ENCODE measurements around the gene CHMP1B. TPM values are rescaled to one million over a fixed set of nuclear protein-coding genes. Genes with fewer than 3 reads are reported as not detected.
"Not testable (repeated sequence)": the region's sequence is repeated elsewhere in the genome, so short reads cannot be mapped to it uniquely, and the experiment has no call there.

CHMP1B gene
- total RNA-seq, 4 donors from 2014 or later = 42.0 to 58.6 (median 49.7) TPM

DNA sequence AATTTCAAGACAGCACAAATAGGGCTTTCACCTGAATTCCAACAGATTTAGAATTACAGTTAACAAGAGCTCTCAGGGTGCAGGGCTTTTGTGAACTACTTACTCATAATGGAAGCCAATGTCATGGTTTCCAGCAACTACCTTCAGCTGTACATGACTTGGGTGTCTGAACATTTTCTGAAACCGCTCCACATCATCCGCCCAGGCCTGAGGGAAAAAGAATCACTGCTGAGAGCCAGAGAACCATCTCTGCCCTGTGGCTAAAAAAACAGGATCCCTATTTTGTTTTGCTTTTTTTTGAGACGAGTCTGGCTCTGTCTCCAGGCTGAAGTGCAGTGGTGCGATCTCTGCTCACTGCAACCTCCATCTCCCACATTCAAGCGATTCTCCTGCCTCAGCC lies 38.1 kb downstream of the CHMP1B start:
- no peak overlapping the region for H3K27ac ChIP-seq (replicated peaks in 1 of 4)
- H3K36me3 ChIP-seq = peaks cover 45 to 99% (median 83%) of the 10 kb centered on the region in 4 donors
- intact Hi-C loops (cut with DNase I) = no loop called here

GRCh38 chr18:11891737-11892136 lies 40.5 kb downstream of the CHMP1B start:
- DNase-seq (ENCODE audit: extremely low spot score) = no peak
- H3K36me3 ChIP-seq = peaks cover 45 to 94% (median 76%) of the 10 kb centered on the region in 4 donors
- H3K4me3 ChIP-seq = no peak overlapping the region
- no peaks in the 10 kb centered on the region for H3K4me1 ChIP-seq
- TF ChIP-seq POLR2A (IDR thresholded peaks at IDR 0.05; ENCODE audit: low read depth) (no peak), EP300 (IDR thresholded peaks at IDR 0.05) (no peak), POLR2AphosphoS5 (IDR thresholded peaks at IDR 0.05) (no peak)
- TF ChIP-seq, protein P1, sequence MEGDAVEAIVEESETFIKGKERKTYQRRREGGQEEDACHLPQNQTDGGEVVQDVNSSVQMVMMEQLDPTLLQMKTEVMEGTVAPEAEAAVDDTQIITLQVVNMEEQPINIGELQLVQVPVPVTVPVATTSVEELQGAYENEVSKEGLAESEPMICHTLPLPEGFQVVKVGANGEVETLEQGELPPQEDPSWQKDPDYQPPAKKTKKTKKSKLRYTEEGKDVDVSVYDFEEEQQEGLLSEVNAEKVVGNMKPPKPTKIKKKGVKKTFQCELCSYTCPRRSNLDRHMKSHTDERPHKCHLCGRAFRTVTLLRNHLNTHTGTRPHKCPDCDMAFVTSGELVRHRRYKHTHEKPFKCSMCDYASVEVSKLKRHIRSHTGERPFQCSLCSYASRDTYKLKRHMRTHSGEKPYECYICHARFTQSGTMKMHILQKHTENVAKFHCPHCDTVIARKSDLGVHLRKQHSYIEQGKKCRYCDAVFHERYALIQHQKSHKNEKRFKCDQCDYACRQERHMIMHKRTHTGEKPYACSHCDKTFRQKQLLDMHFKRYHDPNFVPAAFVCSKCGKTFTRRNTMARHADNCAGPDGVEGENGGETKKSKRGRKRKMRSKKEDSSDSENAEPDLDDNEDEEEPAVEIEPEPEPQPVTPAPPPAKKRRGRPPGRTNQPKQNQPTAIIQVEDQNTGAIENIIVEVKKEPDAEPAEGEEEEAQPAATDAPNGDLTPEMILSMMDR (IDR thresholded peaks at IDR 0.05) = no peak
- no peaks in the 10 kb centered on the region for H3K9me3 ChIP-seq
- H3K27ac ChIP-seq (replicated peaks in 1 of 4) = no peak overlapping the region
- WGBS = 95% methylated on average over 8 of the region's 9 CpGs
- H3K27me3 ChIP-seq = no peaks in the 10 kb centered on the region
- intact Hi-C loops (cut with DNase I) = no loop called here

More for the DNA sequence above, 38.1 kb downstream of the CHMP1B start:
- Histone ChIP-seq H3K9me3 (no peaks in the 10 kb centered on the region), H3K4me1 (no peaks in the 10 kb centered on the region), H3K4me3 (no peak overlapping the region), H3K27me3 (no peaks in the 10 kb centered on the region)
- DNase-seq (ENCODE audit: extremely low spot score) = no peak
- WGBS = 91% methylated on average over 5 of the region's 5 CpGs
- no peak for TF ChIP-seq POLR2AphosphoS5 (IDR thresholded peaks at IDR 0.05)
- TF ChIP-seq, protein P1 (IDR thresholded peaks at IDR 0.05) = no peak
- no peak for TF ChIP-seq EP300 (IDR thresholded peaks at IDR 0.05)
- TF ChIP-seq POLR2A (IDR thresholded peaks at IDR 0.05; ENCODE audit: low read depth) = no peak

- peaks cover 42 to 92% (median 70%) of the 10 kb centered on the region in 4 donors for H3K36me3 ChIP-seq
- 72% methylated on average over 7 of the region's 7 CpGs for WGBS
- intact Hi-C loops (cut with DNase I); H3K9me3 ChIP-seq; H3K27ac ChIP-seq (replicated peaks in 1 of 4); DNase-seq (ENCODE audit: extremely low spot score); H3K27me3 ChIP-seq; H3K4me1 ChIP-seq; H3K4me3 ChIP-seq: not testable (repeated sequence)
Observed at GRCh38 chr18:11892438-11892837, 41.2 kb downstream of the CHMP1B start.

- Histone ChIP-seq H3K27me3 (no peaks in the 10 kb centered on the region), H3K36me3 (peaks cover 20 to 56% (median 46%) of the 10 kb centered on the region in 4 donors), H3K4me3 (no peak overlapping the region), H3K27ac (replicated peaks in 1 of 4) (no peak overlapping the region), H3K9me3 (no peaks in the 10 kb centered on the region), H3K4me1 (no peaks in the 10 kb centered on the region)
- intact Hi-C loops (cut with DNase I) = no loop called here
- DNase-seq (ENCODE audit: extremely low spot score) = no peak
- TF ChIP-seq POLR2A (IDR thresholded peaks at IDR 0.05; ENCODE audit: low read depth) = no peak
- WGBS = 100% methylated on average over 1 of the region's 1 CpG
Observed at GRCh38 chr18:11897781-11898180, 46.6 kb downstream of the CHMP1B start.

- H3K27me3 ChIP-seq = no peaks in the 10 kb centered on the region
- H3K27ac ChIP-seq (replicated peaks in 1 of 4) = no peak overlapping the region
- H3K4me1 ChIP-seq = no peaks in the 10 kb centered on the region
- 83% methylated on average over 3 of the region's 3 CpGs for WGBS
- TF ChIP-seq EP300 (IDR thresholded peaks at IDR 0.05) = no peak
- TF ChIP-seq POLR2A (IDR thresholded peaks at IDR 0.05; ENCODE audit: low read depth) = no peak
- TF ChIP-seq, protein P1 (IDR thresholded peaks at IDR 0.05) = no peak
- TF ChIP-seq POLR2AphosphoS5 (IDR thresholded peaks at IDR 0.05) = no peak
- H3K36me3 ChIP-seq = peaks cover 19 to 52% (median 41%) of the 10 kb centered on the region in 4 donors
- H3K9me3 ChIP-seq = no peaks in the 10 kb centered on the region
- no peak overlapping the region for H3K4me3 ChIP-seq
- intact Hi-C loops (cut with DNase I) = no loop called here
- no peak for DNase-seq (ENCODE audit: extremely low spot score)
Observed at GRCh38 chr18:11899063-11899462, 47.9 kb downstream of the CHMP1B start.

DNA sequence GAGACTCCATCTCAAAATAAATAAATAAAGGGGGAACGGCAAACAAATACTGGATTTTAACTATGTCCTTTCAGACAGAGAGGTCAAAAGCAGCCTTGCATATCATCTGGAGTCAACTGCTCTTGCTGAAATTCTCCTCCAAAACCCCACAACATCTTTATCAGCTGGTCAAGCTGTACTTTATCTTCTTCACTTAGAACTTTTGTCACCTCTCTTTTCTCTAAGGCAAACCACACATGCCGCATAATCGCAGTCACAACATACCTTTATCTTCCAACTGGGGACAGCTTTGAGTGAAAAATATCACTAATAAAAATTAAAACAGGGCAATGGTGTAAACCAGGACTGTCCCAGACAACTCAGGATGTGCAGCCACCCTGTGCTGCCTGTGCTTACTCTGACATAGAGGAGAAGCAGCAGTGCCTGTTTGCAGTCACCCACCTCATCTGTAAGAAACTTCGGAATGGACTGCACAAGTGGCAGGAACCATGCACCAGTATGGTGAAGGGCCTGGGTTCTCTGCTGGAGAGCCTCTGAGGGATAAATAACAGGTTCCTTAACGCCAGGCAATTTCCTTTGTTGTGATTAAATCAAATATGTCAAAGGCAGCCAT lies 50.7 kb downstream of the CHMP1B start:
- peaks cover 10 to 53% (median 37%) of the 10 kb centered on the region in 4 donors for H3K36me3 ChIP-seq
- peaks cover under 1 to 6% (median 3%) of the 10 kb centered on the region in 4 donors for H3K4me1 ChIP-seq
- no peak for TF ChIP-seq EP300 (IDR thresholded peaks at IDR 0.05)
- no peak for TF ChIP-seq POLR2AphosphoS5 (IDR thresholded peaks at IDR 0.05)
- no peak for TF ChIP-seq POLR2A (IDR thresholded peaks at IDR 0.05; ENCODE audit: low read depth)
- TF ChIP-seq, protein P1 (IDR thresholded peaks at IDR 0.05) = no peak
- no peak for DNase-seq (ENCODE audit: extremely low spot score)
- intact Hi-C loops (cut with DNase I) = no loop called here
- 86% methylated on average over 5 of the region's 5 CpGs for WGBS
- H3K9me3 ChIP-seq = no peaks in the 10 kb centered on the region
- no peak overlapping the region for H3K4me3 ChIP-seq
- no peaks in the 10 kb centered on the region for H3K27me3 ChIP-seq
- no peak overlapping the region for H3K27ac ChIP-seq (replicated peaks in 1 of 4)

Data from esophagus muscularis mucosa (tissue), 4 donors.